Suppressor macrophage (primary cell): ENCODE results near the gene IQGAP2.

Source experiments
- DNase-seq, 4 experiments: peaks; one replicate each; pipeline ENCODE4 v3.0.0-alpha.2; 2020 to 2022

IQGAP2 gene

GRCh38 chr5:76383126-76383832 is 19.8 kb upstream of the IQGAP2 start:
- no peak for DNase-seq

GRCh38 chr5:76384189-76384588 is 18.9 kb upstream of the IQGAP2 start:
- DNase-seq: no peak

GRCh38 chr5:76384705-76385104 is 18.4 kb upstream of the IQGAP2 start:
- no peak for DNase-seq

GRCh38 chr5:76385540-76385939 is 17.5 kb upstream of the IQGAP2 start:
- no peak for DNase-seq

- DNase-seq: no peak
Measured at GRCh38 chr5:76386360-76386759, 16.7 kb upstream of the IQGAP2 start.

GRCh38 chr5:76388236-76388635 is 14.8 kb upstream of the IQGAP2 start:
- DNase-seq: no peak

GRCh38 chr5:76388791-76389512 is 14.1 kb upstream of the IQGAP2 start:
- DNase-seq: no peak

- no peak for DNase-seq
Measured at GRCh38 chr5:76389513-76390154, 13.5 kb upstream of the IQGAP2 start.

GRCh38 chr5:76391014-76391413 is 12.1 kb upstream of the IQGAP2 start:
- no peak for DNase-seq

- no peak for DNase-seq
Measured at GRCh38 chr5:76393035-76393680, 9.9 kb upstream of the IQGAP2 start.

GRCh38 chr5:76397200-76397599 is 5.9 kb upstream of the IQGAP2 start:
- no peak for DNase-seq

- DNase-seq: no peak
Measured at GRCh38 chr5:76399268-76399667, 3.8 kb upstream of the IQGAP2 start.

- peak in 3 of 4 experiments; percentile 11 to 49 (median 43) for DNase-seq
Measured at GRCh38 chr5:76400466-76400865, 2.6 kb upstream of the IQGAP2 start.

- peak; percentile 67 to 86 (median 82) for DNase-seq
Measured at GRCh38 chr5:76401801-76402250, 1.3 kb upstream of the IQGAP2 start.

GRCh38 chr5:76402251-76402885 is 717 bp upstream of the IQGAP2 start:
- peak in 3 of 4 experiments; percentile 83 to 92 (median 91) for DNase-seq

GRCh38 chr5:76403766-76404222 is 709 bp downstream of the IQGAP2 start:
- DNase-seq: peak; percentile 44 to 67 (median 52)

GRCh38 chr5:76404223-76405211 is 1.4 kb downstream of the IQGAP2 start:
- DNase-seq: peak; percentile 54 to 75 (median 64)

- DNase-seq: peak; percentile 24 to 62 (median 43)
Measured at GRCh38 chr5:76406014-76406413, 2.9 kb downstream of the IQGAP2 start.

GRCh38 chr5:76406673-76407072 is 3.6 kb downstream of the IQGAP2 start:
- peak; percentile 60 to 80 (median 73) for DNase-seq

- DNase-seq: peak; percentile 60 to 77 (median 68)
Measured at GRCh38 chr5:76408104-76408654, 5.1 kb downstream of the IQGAP2 start.

- no peak for DNase-seq
Measured at GRCh38 chr5:76412511-76412910, 9.4 kb downstream of the IQGAP2 start.
